22Rv1 (cell line): ENCODE data around the gene ALPG.

Experiments used
- ZFX ChIP-seq: fragments of 450-650 bp; IDR thresholded peaks from 2 replicates; pipeline ENCODE4 v1.6.1; 2017; ENCODE audit warnings: antibody characterized with exemption, borderline replicate concordance
- TF ChIP-seq, protein P1 (sequence below): fragments of 450-650 bp; IDR thresholded peaks from 2 replicates; pipeline ENCODE4 v1.5.1; 2017; ENCODE audit warnings: mild to moderate bottlenecking

DNA sequence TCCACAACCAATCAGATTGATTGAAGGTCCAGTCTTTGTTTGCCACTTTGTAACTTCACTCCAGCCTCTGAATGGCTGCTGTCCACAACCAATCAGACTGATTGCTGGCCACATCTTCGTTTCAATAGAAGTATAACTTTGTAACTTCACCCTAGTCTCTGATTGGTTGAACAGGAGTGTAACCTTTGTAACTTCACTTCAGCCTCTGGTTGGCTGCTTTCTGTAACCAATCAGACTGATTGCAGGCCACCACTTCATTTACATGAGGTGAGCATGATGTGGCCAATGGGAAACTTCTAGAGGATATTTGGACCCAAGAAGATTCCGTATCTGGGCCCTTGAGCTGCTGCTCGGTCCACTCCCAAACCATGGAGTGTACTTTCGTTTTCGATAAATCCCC, 45.0 kb upstream of the ALPG start:
- TF ChIP-seq, protein P1, sequence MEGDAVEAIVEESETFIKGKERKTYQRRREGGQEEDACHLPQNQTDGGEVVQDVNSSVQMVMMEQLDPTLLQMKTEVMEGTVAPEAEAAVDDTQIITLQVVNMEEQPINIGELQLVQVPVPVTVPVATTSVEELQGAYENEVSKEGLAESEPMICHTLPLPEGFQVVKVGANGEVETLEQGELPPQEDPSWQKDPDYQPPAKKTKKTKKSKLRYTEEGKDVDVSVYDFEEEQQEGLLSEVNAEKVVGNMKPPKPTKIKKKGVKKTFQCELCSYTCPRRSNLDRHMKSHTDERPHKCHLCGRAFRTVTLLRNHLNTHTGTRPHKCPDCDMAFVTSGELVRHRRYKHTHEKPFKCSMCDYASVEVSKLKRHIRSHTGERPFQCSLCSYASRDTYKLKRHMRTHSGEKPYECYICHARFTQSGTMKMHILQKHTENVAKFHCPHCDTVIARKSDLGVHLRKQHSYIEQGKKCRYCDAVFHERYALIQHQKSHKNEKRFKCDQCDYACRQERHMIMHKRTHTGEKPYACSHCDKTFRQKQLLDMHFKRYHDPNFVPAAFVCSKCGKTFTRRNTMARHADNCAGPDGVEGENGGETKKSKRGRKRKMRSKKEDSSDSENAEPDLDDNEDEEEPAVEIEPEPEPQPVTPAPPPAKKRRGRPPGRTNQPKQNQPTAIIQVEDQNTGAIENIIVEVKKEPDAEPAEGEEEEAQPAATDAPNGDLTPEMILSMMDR, result no peak
- no peak for TF ChIP-seq ZFX
